AG04450 (cell line): Measurements from ENCODE around the gene CEP192. TPM values are rescaled to one million over a fixed set of nuclear protein-coding genes. Genes with fewer than 3 reads are reported as not detected.

Experiments used
- CTCF ChIA-PET: fragments of 300-600, 350-600 bp; formaldehyde crosslinking; extraction: SDS; loops from one replicate; lab custom pipeline; 2022; ENCODE audit warnings: antibody characterized with exemption, inconsistent platforms; lab: Charles Lee
- POLR2A ChIA-PET: fragments of 350-600 bp; formaldehyde crosslinking; extraction: SDS; loops from one replicate; lab custom pipeline; 2021; ENCODE audit warnings: antibody characterized with exemption, inconsistent platforms; lab: Yijun Ruan, JAX
- DNase-seq: peaks from one replicate; pipeline ENCODE4 v3.0.0-alpha.2; 2011; ENCODE audit warnings: low read depth, low spot score
- H3K27ac ChIP-seq: one replicate; pipeline ENCODE4 v1.5.1; 2012; ENCODE audit warnings: low read depth, low read length, control low read depth
- H3K27me3 ChIP-seq: one replicate; pipeline ENCODE4 v1.6.0; 2012; ENCODE audit warnings: low read length; ENCODE audit not compliant: control insufficient read depth, insufficient read depth
- H3K4me3 ChIP-seq: 2 replicates; pipeline ENCODE4 v1.5.1; 2011; ENCODE audit warnings: mild to moderate bottlenecking, low read depth, low read length, control low read depth
- H3K9me3 ChIP-seq: 2 replicates; pipeline ENCODE4 v1.5.1; 2012; ENCODE audit warnings: low read length; ENCODE audit not compliant: control insufficient read depth, insufficient read depth
- polyA plus RNA-seq: library from polyadenylated mRNA; depleted of rRNA; stranded (reverse); fragments of >200 nt; gene quantifications from 2 replicates; pipeline ENCODE4 v1.2.3, GENCODE V29; 2011
- TF ChIP-seq, protein P1 (sequence below): IDR thresholded peaks from 2 replicates; pipeline ENCODE4 v1.5.1; 2011; ENCODE audit warnings: low read depth, low read length, control low read depth, inconsistent platforms

Gene CEP192
- polyA plus RNA-seq, 1 experiment = 21.1 TPM

DNA sequence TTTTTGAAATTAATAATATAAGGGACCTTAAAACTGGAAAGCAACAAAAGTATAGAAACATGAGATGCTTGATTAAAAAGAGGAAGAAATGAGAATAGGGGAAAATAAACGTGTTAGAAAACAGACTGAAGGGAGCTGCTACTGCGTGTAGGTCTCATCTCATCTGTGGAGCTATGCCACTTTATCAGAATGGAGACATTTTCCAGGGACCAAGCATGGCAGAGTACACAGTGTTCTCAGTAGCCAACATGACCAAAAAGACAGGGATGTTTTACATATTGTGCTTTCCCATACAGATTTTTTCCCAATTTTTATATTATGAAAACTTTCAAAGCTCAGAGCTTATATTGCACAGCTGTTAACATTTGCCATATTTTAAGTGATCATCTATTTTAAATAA, 23.1 kb downstream of the CEP192 start:
- POLR2A ChIA-PET = no interaction called here

DNA sequence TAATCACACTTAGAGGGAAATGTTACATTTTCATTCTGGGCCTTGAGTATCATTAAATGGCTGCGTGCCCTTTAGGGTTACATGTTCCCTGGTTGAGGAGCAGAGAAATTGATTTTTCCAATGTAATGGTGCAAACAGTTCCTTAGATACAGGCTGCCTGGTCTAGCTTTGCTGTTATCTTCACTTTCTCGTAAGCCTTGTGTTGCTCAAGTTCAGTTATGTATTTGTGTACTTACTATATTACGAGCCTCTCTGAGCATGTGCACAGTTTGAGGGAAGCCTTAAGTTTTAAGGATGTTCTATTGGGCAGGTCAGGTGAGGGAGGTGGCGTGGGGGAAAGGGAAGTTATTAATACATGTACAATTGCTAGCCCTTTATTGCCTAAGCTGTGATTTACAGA, 23.7 kb downstream of the CEP192 start:
- TF ChIP-seq, protein P1, sequence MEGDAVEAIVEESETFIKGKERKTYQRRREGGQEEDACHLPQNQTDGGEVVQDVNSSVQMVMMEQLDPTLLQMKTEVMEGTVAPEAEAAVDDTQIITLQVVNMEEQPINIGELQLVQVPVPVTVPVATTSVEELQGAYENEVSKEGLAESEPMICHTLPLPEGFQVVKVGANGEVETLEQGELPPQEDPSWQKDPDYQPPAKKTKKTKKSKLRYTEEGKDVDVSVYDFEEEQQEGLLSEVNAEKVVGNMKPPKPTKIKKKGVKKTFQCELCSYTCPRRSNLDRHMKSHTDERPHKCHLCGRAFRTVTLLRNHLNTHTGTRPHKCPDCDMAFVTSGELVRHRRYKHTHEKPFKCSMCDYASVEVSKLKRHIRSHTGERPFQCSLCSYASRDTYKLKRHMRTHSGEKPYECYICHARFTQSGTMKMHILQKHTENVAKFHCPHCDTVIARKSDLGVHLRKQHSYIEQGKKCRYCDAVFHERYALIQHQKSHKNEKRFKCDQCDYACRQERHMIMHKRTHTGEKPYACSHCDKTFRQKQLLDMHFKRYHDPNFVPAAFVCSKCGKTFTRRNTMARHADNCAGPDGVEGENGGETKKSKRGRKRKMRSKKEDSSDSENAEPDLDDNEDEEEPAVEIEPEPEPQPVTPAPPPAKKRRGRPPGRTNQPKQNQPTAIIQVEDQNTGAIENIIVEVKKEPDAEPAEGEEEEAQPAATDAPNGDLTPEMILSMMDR = no peak
- no peak for DNase-seq
- ChIA-PET CTCF (interaction anchor here (2.3 kb wide), 1 partner anchor 11 kb away, joined by 12 read pairs; no protein-coding TSS in a partner anchor), POLR2A (no interaction called here)
- no peaks in the 10 kb centered on the region for H3K27me3 ChIP-seq
- no peak overlapping the region for H3K27ac ChIP-seq
- no peaks in the 10 kb centered on the region for H3K9me3 ChIP-seq
- no peak overlapping the region for H3K4me3 ChIP-seq

More for the DNA sequence above, 23.1 kb downstream of the CEP192 start:
- Histone ChIP-seq H3K27ac (no peak overlapping the region), H3K27me3 (no peaks in the 10 kb centered on the region), H3K9me3 (no peaks in the 10 kb centered on the region), H3K4me3 (no peak overlapping the region)
- no peak for DNase-seq
- CTCF ChIA-PET = interaction anchor here (0.6 to 2.3 kb wide), 2 partner anchors 11 to 12 kb away, joined by 3 to 12 read pairs; no protein-coding TSS in a partner anchor
- TF ChIP-seq, protein P1 = no peak

DNA sequence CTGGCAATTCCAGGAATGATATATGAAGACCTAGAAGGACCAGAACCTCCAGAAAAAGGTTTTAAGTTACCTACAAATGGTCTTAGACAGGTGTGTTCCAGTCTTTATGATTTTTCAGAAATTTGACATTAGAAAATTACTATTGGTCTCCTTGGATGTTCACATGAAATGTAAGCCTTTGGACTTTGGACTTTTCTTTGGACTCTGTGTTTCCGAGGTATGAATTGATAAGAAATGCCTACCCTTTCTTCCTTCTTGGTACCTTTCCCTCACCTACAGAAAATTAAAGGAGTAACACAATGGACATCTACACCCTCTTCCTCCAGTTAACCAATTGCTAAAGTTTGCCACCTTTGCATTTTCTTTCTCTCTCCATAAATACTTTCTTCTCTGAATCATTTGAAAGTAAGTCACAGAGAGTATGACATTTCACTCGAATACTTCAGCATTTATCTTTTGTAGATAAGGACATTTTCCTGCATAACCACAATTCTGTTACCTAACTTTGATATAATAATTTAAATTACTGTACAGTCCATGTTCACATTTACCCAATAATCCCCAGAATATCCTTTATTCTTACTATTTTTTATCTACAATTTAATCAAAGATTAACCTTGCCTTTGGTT, 26.2 kb downstream of the CEP192 start:
- no peaks in the 10 kb centered on the region for H3K27me3 ChIP-seq
- TF ChIP-seq, protein P1 = no peak

DNA sequence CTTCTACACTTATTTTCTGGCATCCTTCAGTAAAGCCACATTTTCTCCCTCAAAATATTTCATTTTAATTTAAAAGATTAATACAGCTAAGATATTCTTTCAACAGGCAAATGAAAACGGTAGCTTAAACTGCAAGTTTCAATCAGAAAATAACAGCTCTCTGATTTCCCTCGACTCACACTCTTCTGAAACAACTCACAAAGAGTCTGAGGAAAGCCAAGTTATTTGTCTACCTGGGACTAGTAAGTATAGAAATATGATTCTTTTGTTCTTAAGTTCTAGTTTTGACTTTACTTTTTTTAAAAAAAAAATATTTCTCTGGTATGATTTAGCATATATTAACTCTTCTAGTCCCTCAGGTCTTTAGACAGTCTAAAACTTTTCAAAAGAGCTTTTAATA, 27.2 kb downstream of the CEP192 start:
- no peak for DNase-seq
- POLR2A ChIA-PET = no interaction called here
- Histone ChIP-seq H3K27ac (no peak overlapping the region), H3K4me3 (no peak overlapping the region), H3K27me3 (no peaks in the 10 kb centered on the region), H3K9me3 (no peaks in the 10 kb centered on the region)
- CTCF ChIA-PET = no interaction called here
- TF ChIP-seq, protein P1 = no peak

More for the DNA sequence above, 26.2 kb downstream of the CEP192 start:
- Histone ChIP-seq H3K9me3 (no peaks in the 10 kb centered on the region), H3K4me3 (no peak overlapping the region), H3K27ac (no peak overlapping the region)
- DNase-seq = no peak
- ChIA-PET POLR2A (no interaction called here), CTCF (no interaction called here)

DNA sequence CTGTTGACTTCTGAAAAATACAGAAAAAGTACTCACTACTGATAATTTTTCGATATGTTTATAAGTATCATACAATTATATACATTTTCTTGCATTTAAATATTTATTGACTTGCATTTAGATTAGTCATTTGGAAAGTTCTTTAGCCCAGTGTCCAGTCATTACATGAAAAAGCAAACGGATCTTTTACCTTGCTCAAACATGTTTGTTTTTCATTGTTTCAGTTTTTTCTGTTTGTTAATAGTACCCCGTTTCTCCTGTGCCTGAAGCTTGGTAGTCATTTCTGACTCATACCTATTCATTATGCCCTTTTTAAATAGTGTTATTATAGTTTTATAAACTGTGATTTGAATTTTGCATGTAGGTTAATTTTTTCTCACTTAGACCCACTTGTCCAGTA, 28.1 kb downstream of the CEP192 start:
- H3K9me3 ChIP-seq = no peaks in the 10 kb centered on the region
- H3K4me3 ChIP-seq = no peak overlapping the region
- TF ChIP-seq, protein P1 = no peak
- no peak overlapping the region for H3K27ac ChIP-seq
- no peaks in the 10 kb centered on the region for H3K27me3 ChIP-seq
- ChIA-PET POLR2A (no interaction called here), CTCF (no interaction called here)
- DNase-seq = no peak
